Measurements from ENCODE around the gene HBD. TPM values are rescaled to one million over a fixed set of nuclear protein-coding genes. Genes with fewer than 3 reads are reported as not detected.

HBD gene
- total and polyA plus RNA-seq, 2 donors from 2014 or later = 1.3 to 5.6 TPM

Other genes starting within 250 kb of the HBD start
- gene OR51L1, start 239.6 kb downstream of the HBD start, total RNA-seq = not detected
- gene OR51L1, start 239.6 kb downstream of the HBD start, polyA plus RNA-seq (ENCODE audit: insufficient read depth, low read depth, low replicate concordance) = not detected
- gene OR52J3, start 188.0 kb downstream of the HBD start, total RNA-seq = not detected
- not detected for gene OR52J3, start 188.0 kb downstream of the HBD start, polyA plus RNA-seq (ENCODE audit: insufficient read depth, low read depth, low replicate concordance)
- not detected for gene OR52E2, start 174.9 kb downstream of the HBD start, total RNA-seq
- gene OR52E2, start 174.9 kb downstream of the HBD start, polyA plus RNA-seq (ENCODE audit: insufficient read depth, low read depth, low replicate concordance) = not detected
- gene OR52E1, start 164.9 kb downstream of the HBD start, total RNA-seq = not detected
- gene OR52E1, start 164.9 kb downstream of the HBD start, polyA plus RNA-seq (ENCODE audit: insufficient read depth, low read depth, low replicate concordance) = not detected
- gene OR52A5, start 96.1 kb downstream of the HBD start, total RNA-seq = not detected
- gene OR52A5, start 96.1 kb downstream of the HBD start, polyA plus RNA-seq (ENCODE audit: insufficient read depth, low read depth, low replicate concordance) = not detected
- not detected for gene OR52A1, start 79.7 kb downstream of the HBD start, total RNA-seq
- gene OR52A1, start 79.7 kb downstream of the HBD start, polyA plus RNA-seq (ENCODE audit: insufficient read depth, low read depth, low replicate concordance) = not detected
- not detected for gene OR51V1, start 33.8 kb downstream of the HBD start, total RNA-seq
- not detected for gene OR51V1, start 33.8 kb downstream of the HBD start, polyA plus RNA-seq (ENCODE audit: insufficient read depth, low read depth, low replicate concordance)
- 59.9 TPM for gene HBB, start 7.4 kb downstream of the HBD start, total RNA-seq
- 10.9 TPM for gene HBB, start 7.4 kb downstream of the HBD start, polyA plus RNA-seq (ENCODE audit: insufficient read depth, low read depth, low replicate concordance)
- not detected for gene HBG1, start 15.4 kb upstream of the HBD start, total RNA-seq
- not detected for gene HBG1, start 15.4 kb upstream of the HBD start, polyA plus RNA-seq (ENCODE audit: insufficient read depth, low read depth, low replicate concordance)
- not detected for gene HBG2, start 20.3 kb upstream of the HBD start, total RNA-seq
- not detected for gene HBG2, start 20.3 kb upstream of the HBD start, polyA plus RNA-seq (ENCODE audit: insufficient read depth, low read depth, low replicate concordance)
- gene HBE1, start 35.5 kb upstream of the HBD start, total RNA-seq = not detected
- gene HBE1, start 35.5 kb upstream of the HBD start, polyA plus RNA-seq (ENCODE audit: insufficient read depth, low read depth, low replicate concordance) = not detected
- gene OR51B4, start 67.5 kb upstream of the HBD start, total RNA-seq = not detected
- gene OR51B4, start 67.5 kb upstream of the HBD start, polyA plus RNA-seq (ENCODE audit: insufficient read depth, low read depth, low replicate concordance) = not detected
- gene OR51B2, start 89.8 kb upstream of the HBD start, total RNA-seq = not detected
- not detected for gene OR51B2, start 89.8 kb upstream of the HBD start, polyA plus RNA-seq (ENCODE audit: insufficient read depth, low read depth, low replicate concordance)
- gene OR51B5, start 109.0 kb upstream of the HBD start, total RNA-seq = not detected
- not detected for gene OR51B5, start 109.0 kb upstream of the HBD start, polyA plus RNA-seq (ENCODE audit: insufficient read depth, low read depth, low replicate concordance)
- not detected for gene OR51B6, start 117.0 kb upstream of the HBD start, total RNA-seq
- gene OR51B6, start 117.0 kb upstream of the HBD start, polyA plus RNA-seq (ENCODE audit: insufficient read depth, low read depth, low replicate concordance) = not detected
- not detected for gene OR51M1, start 149.3 kb upstream of the HBD start, total RNA-seq
- gene OR51M1, start 149.3 kb upstream of the HBD start, polyA plus RNA-seq (ENCODE audit: insufficient read depth, low read depth, low replicate concordance) = not detected
- not detected for gene OR51Q1, start 187.6 kb upstream of the HBD start, total RNA-seq
- gene OR51Q1, start 187.6 kb upstream of the HBD start, polyA plus RNA-seq (ENCODE audit: insufficient read depth, low read depth, low replicate concordance) = not detected
- 0.35 TPM for gene OR51I1, start 207.0 kb upstream of the HBD start, total RNA-seq
- gene OR51I1, start 207.0 kb upstream of the HBD start, polyA plus RNA-seq (ENCODE audit: insufficient read depth, low read depth, low replicate concordance) = not detected
- not detected for gene OR51I2, start 214.8 kb upstream of the HBD start, total RNA-seq
- gene OR51I2, start 214.8 kb upstream of the HBD start, polyA plus RNA-seq (ENCODE audit: insufficient read depth, low read depth, low replicate concordance) = not detected

All from kidney (tissue), 2 donors.